NCI-H1048 (cell line): ENCODE measurements around the gene KNL1.
"Not testable (repeated sequence)": the region's sequence is repeated elsewhere in the genome, so short reads cannot be mapped to it uniquely, and the experiment has no call there.

ENCODE experiments used
- DNase-seq: peaks from one replicate; lab custom pipeline; 2025; lab: John Stamatoyannopoulos, UW

The KNL1 gene, protein sequence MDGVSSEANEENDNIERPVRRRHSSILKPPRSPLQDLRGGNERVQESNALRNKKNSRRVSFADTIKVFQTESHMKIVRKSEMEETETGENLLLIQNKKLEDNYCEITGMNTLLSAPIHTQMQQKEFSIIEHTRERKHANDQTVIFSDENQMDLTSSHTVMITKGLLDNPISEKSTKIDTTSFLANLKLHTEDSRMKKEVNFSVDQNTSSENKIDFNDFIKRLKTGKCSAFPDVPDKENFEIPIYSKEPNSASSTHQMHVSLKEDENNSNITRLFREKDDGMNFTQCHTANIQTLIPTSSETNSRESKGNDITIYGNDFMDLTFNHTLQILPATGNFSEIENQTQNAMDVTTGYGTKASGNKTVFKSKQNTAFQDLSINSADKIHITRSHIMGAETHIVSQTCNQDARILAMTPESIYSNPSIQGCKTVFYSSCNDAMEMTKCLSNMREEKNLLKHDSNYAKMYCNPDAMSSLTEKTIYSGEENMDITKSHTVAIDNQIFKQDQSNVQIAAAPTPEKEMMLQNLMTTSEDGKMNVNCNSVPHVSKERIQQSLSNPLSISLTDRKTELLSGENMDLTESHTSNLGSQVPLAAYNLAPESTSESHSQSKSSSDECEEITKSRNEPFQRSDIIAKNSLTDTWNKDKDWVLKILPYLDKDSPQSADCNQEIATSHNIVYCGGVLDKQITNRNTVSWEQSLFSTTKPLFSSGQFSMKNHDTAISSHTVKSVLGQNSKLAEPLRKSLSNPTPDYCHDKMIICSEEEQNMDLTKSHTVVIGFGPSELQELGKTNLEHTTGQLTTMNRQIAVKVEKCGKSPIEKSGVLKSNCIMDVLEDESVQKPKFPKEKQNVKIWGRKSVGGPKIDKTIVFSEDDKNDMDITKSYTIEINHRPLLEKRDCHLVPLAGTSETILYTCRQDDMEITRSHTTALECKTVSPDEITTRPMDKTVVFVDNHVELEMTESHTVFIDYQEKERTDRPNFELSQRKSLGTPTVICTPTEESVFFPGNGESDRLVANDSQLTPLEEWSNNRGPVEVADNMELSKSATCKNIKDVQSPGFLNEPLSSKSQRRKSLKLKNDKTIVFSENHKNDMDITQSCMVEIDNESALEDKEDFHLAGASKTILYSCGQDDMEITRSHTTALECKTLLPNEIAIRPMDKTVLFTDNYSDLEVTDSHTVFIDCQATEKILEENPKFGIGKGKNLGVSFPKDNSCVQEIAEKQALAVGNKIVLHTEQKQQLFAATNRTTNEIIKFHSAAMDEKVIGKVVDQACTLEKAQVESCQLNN (N-terminal part only)

GRCh38 chr15:40593588-40594428, at the start of gene KNL1:
TSS of gene KNL1 (plus strand) at chr15:40594249. CDS start at chr15:40602932, 8,683 bp downstream.
- DNase-seq: peak; percentile 77

- no peak for DNase-seq
Observed at GRCh38 chr15:40545457-40545856, 48.6 kb upstream of the KNL1 start.

GRCh38 chr15:40548610-40549009, 45.4 kb upstream of the KNL1 start:
- no peak for DNase-seq

DNA sequence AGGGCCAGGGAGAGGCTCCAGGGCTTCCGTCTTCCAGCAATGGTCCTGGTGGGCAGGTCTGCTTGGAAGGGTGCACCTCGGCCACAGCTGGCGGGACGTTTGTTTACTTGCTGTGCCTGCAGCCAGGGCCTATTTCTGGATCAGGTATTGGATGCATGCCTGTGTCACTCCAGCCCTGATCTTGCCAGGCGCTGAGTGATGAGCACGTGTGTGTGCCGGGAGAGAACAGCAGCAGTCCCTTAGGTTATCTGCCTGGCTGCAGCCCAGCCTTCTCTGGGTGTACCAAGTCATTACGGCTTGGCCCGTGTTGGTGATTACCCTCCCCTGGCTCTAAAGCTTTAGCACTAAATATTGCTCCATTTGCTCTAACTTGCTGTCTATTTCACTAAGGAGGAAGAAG, 44.2 kb upstream of the KNL1 start:
- no peak for DNase-seq

DNA sequence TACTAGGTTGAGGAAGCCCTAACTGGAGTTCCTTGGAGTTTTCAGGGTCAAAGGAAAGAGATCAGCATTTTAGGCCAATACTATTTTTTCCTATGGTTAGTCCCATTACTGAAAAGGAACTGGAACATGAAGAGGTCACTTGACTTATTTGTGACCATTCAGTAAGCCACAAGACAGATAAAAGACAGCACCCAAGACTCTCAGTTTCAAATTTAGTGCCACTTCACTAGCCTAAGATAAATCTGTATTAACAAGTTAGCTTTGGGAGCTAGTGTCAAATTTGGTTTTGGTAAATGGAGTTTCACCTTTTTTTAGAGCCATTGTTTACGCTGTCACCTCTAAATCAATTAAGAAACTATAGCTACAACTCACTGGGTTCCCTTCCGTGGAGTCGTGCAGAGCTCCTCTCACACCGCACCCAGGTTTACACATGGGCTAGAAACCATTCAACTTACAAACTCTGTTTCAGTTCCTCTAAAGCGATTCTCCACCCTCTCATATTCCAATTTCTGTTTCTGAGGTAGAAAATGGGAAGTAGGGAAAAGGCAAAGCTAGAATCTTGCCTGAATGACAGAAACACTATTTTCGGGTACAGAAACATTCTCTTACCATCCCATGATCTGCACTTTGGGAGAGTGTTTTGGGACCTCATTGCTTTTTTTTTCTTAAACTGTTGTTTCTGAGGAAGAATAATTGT, 43.6 kb upstream of the KNL1 start:
- no peak for DNase-seq

GRCh38 chr15:40554161-40554525, 39.9 kb upstream of the KNL1 start:
- DNase-seq: no peak

- no peak for DNase-seq
Observed at GRCh38 chr15:40555876-40556275, 38.2 kb upstream of the KNL1 start.

DNA sequence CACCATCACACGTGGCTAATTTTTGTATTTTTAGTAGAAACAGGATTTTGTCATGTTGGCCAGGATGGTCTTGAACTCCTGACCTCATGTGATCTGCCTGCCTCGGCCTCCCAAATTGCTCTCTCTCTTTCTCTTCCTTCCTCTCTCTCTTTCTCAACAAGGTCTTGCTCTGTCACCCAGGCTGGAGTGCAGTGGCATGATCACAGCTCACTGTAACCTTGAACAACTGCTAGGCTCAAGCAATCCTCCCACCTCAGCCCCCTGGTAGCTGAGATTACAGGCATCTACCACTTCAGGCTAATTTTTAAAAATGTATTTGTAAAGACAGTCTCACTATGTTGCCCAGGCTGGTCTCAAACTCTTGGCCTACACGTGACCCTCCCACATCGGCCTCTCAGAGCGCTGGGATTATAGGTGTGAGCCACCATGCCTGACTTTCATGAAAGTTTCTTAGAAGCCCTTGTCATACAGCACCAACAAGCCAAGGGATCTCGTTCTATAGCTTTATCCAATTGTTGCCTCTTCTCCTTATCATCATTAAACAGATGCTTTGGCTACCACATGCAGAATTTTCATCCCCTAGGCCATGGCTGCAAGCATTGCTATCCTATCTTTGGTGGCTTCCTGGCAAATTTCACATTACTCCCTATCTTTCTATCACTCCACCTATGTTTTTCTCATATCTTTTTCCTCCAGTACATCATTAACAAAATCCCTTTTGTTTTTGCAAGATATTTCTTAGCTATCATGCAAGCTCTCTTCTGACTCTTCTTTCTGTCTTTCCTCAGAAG, 34.9 kb upstream of the KNL1 start:
- DNase-seq: no peak

- no peak for DNase-seq
Observed at GRCh38 chr15:40562691-40563090, 31.4 kb upstream of the KNL1 start.

- DNase-seq: no peak
Observed at GRCh38 chr15:40563426-40563825, 30.6 kb upstream of the KNL1 start.

GRCh38 chr15:40564591-40565332, 29.3 kb upstream of the KNL1 start, which contains the start of gene CCDC32:
TSS of gene CCDC32 (minus strand) at chr15:40565042. CDS start at chr15:40563015, 2,027 bp downstream.
- DNase-seq: peak; percentile 98

- no peak for DNase-seq
Observed at GRCh38 chr15:40565333-40566238, 28.5 kb upstream of the KNL1 start.

- DNase-seq: no peak
Observed at GRCh38 chr15:40567111-40567510, 26.9 kb upstream of the KNL1 start.

DNA sequence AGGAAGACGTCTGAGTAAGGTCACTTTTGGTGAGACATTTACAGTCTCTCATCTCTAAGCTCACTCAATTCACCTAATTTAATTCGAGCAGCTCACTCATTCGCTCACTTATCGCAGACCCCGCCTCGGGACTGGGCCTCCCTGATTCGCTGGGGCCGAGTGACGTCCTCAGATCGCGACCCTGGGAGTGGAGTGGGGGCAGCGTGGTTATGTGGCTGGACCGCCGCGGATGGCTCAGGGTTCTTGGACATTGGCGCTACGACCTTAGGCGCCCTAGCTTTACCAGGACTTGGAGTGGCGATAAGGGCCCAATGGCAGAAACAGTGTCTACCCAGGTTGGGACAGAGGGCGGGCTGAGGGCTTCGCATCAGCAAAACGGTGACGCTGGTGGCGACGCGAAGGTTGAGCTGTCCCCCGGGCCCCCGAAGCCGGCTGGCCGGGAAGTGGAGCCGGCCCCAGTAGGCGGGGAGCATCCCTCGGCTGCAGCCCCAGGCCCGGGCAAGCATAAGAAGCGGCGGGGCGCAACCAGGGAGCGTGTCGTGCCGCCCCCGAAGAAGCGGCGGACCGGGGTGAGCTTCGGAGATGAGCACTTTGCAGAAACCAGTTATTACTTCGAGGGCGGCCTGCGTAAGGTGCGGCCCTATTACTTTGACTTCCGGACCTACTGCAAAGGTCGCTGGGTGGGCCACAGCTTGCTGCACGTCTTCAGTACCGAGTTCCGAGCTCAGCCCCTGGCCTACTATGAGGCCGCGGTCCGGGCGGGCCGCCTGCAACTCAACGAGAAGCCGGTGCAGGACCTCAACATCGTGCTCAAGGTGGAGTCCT, 24.7 kb upstream of the KNL1 start, which contains the start of gene RPUSD2:
TSS of gene RPUSD2 (plus strand) at position 171 of the 825 bp plus-strand sequence. CDS start at position 210, 39 bp downstream.
- peak; percentile 52 for DNase-seq

DNA sequence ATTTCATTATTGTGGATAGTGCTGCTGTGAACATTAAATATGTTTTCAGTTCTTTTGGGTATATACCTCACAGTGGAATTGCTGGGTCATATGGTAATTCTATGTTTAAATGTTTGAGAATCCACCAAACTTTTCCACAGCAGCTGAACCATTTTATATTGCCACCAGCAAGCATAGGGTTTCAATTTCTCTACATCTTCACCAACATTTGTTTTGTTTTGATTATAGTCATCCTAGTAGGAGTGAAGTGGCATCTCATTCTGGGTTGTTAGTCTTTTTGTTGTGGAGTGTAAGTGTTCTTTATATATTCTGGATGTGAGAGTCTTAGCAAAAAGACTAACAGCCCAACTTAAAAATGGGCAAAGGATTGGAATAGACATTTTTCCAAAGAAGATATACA, 18.9 kb upstream of the KNL1 start:
- no peak for DNase-seq

DNA sequence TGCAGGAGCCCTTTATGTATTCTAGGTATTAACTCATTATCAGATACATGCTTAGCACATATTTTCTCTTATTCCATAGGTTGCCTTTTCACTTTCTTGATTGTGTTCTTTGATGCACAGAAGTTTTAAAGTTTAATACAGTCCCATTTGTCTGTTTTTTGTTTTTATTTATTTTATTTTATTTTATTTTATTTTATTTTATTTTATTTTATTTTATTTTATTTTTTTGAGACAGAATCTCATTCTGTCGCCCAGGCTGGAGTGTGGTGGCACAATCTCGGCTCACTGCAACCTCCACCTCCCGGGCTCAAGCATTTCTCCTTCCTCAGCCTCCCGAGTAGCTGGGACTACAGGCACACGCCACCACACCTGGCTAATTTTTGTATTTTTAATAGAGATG, 17.1 kb upstream of the KNL1 start:
- DNase-seq: not testable (repeated sequence)

DNA sequence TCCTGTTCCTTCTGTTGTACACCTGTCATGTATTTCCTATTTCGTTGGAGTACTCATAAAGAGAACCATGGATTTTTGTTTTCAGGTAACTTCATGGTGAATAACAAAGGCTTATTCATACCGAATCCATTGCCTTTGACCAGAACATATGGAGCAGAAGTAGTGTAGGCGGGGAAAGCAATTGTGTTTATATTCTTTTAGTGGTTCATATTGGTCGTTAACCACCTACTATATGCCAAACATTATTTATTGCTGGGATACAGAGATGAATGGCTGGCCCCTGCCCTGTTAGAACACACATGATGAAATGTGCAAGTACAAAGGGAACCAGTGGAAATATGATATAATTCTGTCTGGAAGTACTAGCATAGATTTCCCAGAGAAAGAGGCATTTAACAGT, 15.2 kb upstream of the KNL1 start:
- no peak for DNase-seq
